ENCODE measurements around the gene MOB1A.

The MOB1A gene

DNA sequence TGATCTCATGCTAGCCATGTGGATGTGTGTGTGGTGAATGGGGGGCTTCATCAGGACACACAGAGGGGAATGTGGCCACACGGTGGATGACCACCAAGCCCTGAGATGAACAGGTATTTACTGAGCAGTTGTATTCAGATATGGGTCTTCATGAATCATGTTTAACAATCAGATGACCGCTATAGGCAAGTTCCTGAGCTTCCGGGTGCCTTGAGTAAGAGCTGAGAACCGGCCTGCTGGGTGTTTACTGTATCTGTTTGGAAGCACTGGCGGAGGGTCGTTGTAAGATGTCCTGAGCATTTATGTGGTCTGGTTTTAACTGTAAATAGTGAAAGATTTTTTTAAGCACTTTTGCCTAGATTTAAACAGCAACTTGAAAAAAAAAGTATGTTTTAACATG is 74.9 kb downstream of the MOB1A start:
- DNase-seq (ENCODE audit: low spot score), result no peak
